ENCODE measurements around the gene RAB22A. TPM values are rescaled to one million over a fixed set of nuclear protein-coding genes. Genes with fewer than 3 reads are reported as not detected.

The RAB22A gene
- total RNA-seq, 6 donors from 2014 or later: 9.9 to 27.8 (median 21.1) TPM

- no peak for DNase-seq
- Histone ChIP-seq H3K4me1 (no peaks in the 10 kb centered on the region), H3K27ac (no peak overlapping the region), H3K27me3 (no peaks in the 10 kb centered on the region), H3K9me3 (no peaks in the 10 kb centered on the region), H3K36me3 (peaks cover 0 to 19% (median 11%) of the 10 kb centered on the region in 4 donors), H3K4me3 (no peak overlapping the region)
- no peak for ATAC-seq (ENCODE audit: low FRiP score in 2 of 2)
- TF ChIP-seq, protein P1, sequence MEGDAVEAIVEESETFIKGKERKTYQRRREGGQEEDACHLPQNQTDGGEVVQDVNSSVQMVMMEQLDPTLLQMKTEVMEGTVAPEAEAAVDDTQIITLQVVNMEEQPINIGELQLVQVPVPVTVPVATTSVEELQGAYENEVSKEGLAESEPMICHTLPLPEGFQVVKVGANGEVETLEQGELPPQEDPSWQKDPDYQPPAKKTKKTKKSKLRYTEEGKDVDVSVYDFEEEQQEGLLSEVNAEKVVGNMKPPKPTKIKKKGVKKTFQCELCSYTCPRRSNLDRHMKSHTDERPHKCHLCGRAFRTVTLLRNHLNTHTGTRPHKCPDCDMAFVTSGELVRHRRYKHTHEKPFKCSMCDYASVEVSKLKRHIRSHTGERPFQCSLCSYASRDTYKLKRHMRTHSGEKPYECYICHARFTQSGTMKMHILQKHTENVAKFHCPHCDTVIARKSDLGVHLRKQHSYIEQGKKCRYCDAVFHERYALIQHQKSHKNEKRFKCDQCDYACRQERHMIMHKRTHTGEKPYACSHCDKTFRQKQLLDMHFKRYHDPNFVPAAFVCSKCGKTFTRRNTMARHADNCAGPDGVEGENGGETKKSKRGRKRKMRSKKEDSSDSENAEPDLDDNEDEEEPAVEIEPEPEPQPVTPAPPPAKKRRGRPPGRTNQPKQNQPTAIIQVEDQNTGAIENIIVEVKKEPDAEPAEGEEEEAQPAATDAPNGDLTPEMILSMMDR (IDR thresholded peaks at IDR 0.05): no peak
- no peak for TF ChIP-seq POLR2A (IDR thresholded peaks at IDR 0.05)
- no peak for TF ChIP-seq POLR2AphosphoS5 (IDR thresholded peaks at IDR 0.05)
- TF ChIP-seq EP300 (IDR thresholded peaks at IDR 0.05): no peak
These were observed 35.1 kb upstream of the RAB22A start for GRCh38 chr20:58274384-58274783.

DNA sequence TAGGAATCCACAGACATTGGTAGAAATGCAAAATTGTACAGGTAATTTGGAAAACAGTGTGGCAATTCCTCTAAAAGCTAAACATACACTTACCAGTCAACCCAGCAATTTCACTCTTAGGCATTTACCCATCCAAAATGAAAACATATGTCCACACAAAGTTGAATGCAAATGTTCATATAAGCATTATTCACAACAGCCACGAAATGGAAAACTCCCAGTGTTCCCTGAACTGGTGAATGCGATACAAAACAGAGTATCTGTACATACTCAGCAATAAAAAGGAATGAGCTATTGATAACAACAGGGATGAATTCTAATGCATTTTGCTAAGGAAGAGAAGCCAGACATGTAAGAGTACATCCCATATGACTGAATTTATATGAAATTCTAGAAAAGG lies 32.4 kb upstream of the RAB22A start:
- Histone ChIP-seq H3K4me1 (no peaks in the 10 kb centered on the region), H3K36me3 (peaks cover 0 to 2% (median under 1%) of the 10 kb centered on the region in 4 donors), H3K27ac (no peak overlapping the region), H3K9me3 (no peaks in the 10 kb centered on the region), H3K27me3 (no peaks in the 10 kb centered on the region), H3K4me3 (no peak overlapping the region)
- no peak for ATAC-seq (ENCODE audit: low FRiP score in 2 of 2)
- WGBS, 2 donors: 86 to 100% methylated on average over 2 of the region's 2 CpGs
- no peak for DNase-seq
- TF ChIP-seq POLR2AphosphoS5 (IDR thresholded peaks at IDR 0.05) (no peak), EP300 (IDR thresholded peaks at IDR 0.05) (no peak), POLR2A (IDR thresholded peaks at IDR 0.05) (no peak)
- TF ChIP-seq, protein P1 (IDR thresholded peaks at IDR 0.05): no peak

DNA sequence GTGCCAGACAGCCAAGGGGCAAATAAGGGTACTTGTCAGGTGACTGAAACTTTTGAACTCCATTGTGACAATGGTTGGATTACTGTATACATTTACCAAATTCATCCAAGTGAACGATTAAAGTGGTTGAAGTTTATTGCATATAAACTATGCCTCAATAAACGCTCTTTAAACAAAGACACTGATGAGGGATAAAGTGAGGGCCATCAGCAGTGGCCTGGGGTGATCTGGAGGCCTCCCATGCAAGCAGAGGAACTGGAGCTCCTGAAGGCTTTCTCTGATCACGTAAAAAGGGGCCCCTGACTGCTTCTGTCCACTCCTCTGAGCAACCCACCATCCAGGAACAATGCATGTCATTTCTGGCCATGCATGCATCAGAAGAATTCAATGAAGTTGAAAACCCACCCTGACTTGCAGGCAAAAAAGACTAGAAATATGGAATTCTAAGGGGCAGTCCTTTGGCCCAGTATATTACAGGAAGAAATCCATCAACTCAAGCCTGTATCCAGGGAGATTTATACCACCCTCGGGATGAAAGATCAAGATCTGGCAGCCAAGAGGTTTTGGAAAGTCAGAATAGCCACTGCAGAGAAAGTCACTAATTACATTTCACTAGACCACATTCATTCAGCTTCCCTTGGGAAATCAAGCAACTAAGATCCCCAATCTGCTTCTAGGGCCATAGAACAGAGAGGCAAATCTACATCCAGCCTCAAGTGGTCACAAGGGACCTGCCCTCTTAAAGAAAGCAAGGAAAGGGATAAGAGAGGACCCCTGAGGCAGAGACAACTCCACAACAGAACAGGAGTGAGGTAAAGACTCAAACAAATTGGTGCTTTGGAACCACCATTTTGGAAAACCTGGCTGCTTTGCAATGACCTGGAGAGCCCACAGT lies 31.7 kb upstream of the RAB22A start:
- no peaks in the 10 kb centered on the region for H3K9me3 ChIP-seq
- WGBS, 2 donors: 64 to 73% methylated on average over 4 of the region's 4 CpGs
- H3K27ac ChIP-seq: no peak overlapping the region
- H3K4me1 ChIP-seq: no peaks in the 10 kb centered on the region
- no peak overlapping the region for H3K4me3 ChIP-seq
- H3K36me3 ChIP-seq: no peaks in the 10 kb centered on the region
- ATAC-seq (ENCODE audit: low FRiP score in 2 of 2) (no peak), DNase-seq (no peak)
- TF ChIP-seq POLR2A (IDR thresholded peaks at IDR 0.05) (no peak), POLR2AphosphoS5 (IDR thresholded peaks at IDR 0.05) (no peak), EP300 (IDR thresholded peaks at IDR 0.05) (no peak)
- TF ChIP-seq, protein P1 (IDR thresholded peaks at IDR 0.05): no peak
- H3K27me3 ChIP-seq: no peaks in the 10 kb centered on the region

DNA sequence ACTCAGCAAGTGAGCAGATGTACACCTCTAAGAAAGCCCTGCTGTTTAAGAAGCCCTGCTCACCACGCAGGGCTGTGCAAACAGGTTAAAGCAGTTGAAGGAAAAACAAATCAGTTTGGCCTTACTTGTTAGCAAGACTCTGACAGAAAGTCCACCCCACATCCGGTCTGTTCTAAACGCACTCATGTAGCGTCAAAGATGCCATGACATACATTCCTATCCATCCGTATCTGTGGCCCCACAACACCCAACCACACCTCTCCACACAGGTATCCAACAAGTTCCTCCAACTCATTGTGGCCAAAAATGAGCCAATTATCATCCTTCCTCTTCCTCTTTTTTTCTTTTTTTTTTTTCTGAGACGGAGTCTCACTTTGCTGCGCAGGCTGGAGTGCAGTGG lies 22.8 kb upstream of the RAB22A start:
- DNase-seq (no peak), ATAC-seq (ENCODE audit: low FRiP score in 2 of 2) (no peak)
- Histone ChIP-seq H3K9me3 (no peaks in the 10 kb centered on the region), H3K4me3 (no peak overlapping the region), H3K36me3 (peaks cover 0 to 19% (median 4%) of the 10 kb centered on the region in 4 donors), H3K27me3 (no peaks in the 10 kb centered on the region), H3K27ac (peak overlapping the region in 1 of 4 donors; percentile 35), H3K4me1 (peaks cover 0 to 7% (median 0%) of the 10 kb centered on the region in 4 donors)
- TF ChIP-seq POLR2AphosphoS5 (IDR thresholded peaks at IDR 0.05) (no peak), POLR2A (IDR thresholded peaks at IDR 0.05) (no peak)
- 63 to 80% methylated on average over 7 of the region's 7 CpGs for WGBS, 2 donors

DNA sequence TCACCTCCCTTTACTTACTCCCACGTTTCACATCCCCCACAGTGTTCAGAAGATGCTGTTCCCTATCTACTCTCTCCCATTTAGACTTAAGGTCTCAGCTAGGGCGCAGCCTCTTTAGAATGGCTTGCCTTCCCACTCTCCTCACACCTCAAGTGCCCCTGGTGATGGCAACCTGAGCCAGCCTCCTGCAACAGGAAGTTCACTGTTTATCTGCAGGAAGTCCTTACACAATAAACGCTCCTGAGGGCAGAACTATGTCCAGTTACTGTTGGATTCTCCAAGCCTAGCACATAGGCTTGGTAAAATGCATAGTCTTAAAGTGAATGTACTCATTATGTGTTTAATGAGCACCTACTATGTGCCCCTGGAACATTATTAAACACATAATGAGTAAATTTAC lies 21.9 kb upstream of the RAB22A start:
- 42 to 64% methylated on average over 3 of the region's 3 CpGs for WGBS, 2 donors
- Histone ChIP-seq H3K4me3 (no peak overlapping the region), H3K4me1 (peaks cover 0 to 7% (median 0%) of the 10 kb centered on the region in 4 donors), H3K27me3 (no peaks in the 10 kb centered on the region), H3K9me3 (no peaks in the 10 kb centered on the region), H3K27ac (peak overlapping the region in 1 of 4 donors; percentile 35), H3K36me3 (peaks cover 0 to 19% (median 4%) of the 10 kb centered on the region in 4 donors)
- no peak for DNase-seq
- no peak for ATAC-seq (ENCODE audit: low FRiP score in 2 of 2)
- TF ChIP-seq, protein P1 (IDR thresholded peaks at IDR 0.05): no peak
- TF ChIP-seq POLR2AphosphoS5 (IDR thresholded peaks at IDR 0.05): no peak
- no peak for TF ChIP-seq POLR2A (IDR thresholded peaks at IDR 0.05)
- no peak for TF ChIP-seq EP300 (IDR thresholded peaks at IDR 0.05)
